Measurements from ENCODE around the gene STX19.
A peak's percentile ranks its signal among the peaks of the same experiment; 100 is the strongest.

STX19 gene

DNA sequence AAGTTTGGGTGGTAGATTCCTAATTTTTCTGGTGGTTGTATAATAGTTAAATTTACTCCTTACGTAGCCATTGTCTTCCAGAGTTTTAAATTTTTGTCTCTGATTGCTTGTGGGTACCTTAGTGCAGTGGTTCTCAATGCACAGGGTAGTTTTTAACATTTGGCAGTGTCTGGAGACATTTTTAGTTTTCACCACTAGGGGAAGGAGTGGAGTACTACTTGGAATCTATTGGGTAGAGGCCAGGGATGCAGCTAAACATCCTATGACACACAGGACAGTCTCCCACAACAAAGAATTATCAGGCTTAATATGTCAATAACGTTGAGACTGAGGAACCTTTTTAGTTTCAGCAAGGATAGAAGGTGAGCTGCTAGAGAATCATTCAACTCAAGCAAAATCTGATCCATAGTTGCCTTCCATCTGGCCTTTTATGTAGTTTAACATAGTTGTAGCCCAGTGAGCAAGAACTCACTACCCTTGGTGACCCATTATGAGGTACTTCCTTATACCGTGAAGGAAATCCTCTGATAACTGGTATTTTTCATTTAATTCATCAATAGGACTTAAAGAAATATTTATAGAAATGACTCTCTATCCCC is 8.6 kb upstream of the STX19 start:
- peak; percentile 70 for DNase-seq (ENCODE audit: low read depth)

DNA sequence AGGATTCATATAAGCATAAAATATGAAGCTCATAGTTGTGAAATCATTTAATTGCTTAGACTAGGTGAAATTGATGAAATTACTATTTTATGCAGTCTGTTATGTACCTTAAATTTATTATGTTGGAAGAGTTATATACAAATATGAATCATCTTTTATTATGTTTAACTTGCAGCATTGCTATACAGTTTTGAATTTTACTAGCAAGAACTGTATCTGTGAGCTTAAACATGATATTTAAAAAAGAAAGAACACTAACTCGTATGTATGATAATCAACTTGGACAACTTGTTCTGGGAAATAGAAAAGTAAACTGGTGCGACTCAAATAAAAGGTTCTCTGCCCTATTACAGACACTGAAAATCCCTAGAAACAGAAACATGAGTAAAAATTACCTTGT is 1.8 kb downstream of the STX19 start:
- no peak for DNase-seq (ENCODE audit: low read depth)

DNA sequence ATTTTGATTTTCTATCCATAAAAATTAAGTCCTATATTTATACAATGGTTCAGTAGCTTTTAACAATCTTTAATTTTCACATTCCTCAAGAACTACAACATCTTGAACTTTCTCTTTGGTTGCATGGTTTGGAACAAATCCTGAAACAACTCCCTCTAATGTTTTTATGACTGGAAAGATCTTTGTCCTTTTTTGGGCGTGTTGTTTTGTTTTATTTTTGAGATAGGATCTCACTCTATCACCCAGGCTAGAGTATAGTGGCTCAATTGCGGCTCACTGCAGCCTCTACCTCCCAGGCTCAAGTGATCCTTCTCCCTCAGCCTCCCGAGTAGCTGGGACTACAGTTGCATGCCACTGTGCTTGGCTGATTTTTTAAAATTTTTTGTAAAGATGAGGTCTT is 4.0 kb downstream of the STX19 start:
- DNase-seq (ENCODE audit: low read depth): peak; percentile 51

- DNase-seq (ENCODE audit: low read depth): no peak
Observed at GRCh38 chr3:94020293-94020692, 8.1 kb downstream of the STX19 start.

GRCh38 chr3:94019659-94020058 is 8.7 kb downstream of the STX19 start:
- no peak for DNase-seq (ENCODE audit: low read depth)

DNA sequence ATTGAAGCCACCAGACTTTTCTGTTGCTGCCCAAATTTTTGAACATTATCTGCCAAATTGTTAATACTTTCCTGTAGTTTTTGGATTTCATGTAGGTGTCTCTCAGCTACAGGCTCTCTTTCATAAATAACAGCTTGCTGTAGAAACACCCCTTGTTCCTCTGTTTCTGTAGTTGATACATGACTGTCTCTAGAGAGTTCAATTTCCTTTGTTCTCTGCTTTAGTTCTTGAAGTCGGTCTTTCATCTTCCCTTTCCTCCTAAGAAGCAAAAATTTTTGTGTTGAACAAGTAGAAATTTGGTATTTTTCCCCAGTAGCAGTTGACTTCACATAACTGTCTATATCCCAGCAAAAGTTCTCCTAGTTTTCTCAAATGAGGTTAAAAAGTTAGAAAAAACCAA is 13.4 kb downstream of the STX19 start:
- DNase-seq (ENCODE audit: low read depth): no peak

DNA sequence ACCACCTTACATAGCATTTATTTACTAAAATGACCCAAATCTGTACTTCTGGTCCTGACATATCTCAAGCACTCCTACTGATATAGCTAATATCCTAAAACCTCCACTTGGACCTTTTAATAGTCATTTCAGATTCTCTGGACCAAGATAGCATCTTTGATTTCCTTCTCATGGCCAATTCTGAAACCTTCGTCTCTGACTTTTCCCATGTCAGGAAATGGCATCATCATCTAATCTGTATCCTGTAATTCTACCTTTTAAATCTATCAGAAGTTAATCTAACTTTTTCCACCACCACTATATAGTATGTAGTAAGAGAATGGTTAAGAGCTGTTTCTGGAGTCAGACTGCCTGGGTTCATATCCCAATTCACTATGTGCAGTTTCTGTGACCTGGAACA is 16.2 kb downstream of the STX19 start:
- DNase-seq (ENCODE audit: low read depth): no peak

DNA sequence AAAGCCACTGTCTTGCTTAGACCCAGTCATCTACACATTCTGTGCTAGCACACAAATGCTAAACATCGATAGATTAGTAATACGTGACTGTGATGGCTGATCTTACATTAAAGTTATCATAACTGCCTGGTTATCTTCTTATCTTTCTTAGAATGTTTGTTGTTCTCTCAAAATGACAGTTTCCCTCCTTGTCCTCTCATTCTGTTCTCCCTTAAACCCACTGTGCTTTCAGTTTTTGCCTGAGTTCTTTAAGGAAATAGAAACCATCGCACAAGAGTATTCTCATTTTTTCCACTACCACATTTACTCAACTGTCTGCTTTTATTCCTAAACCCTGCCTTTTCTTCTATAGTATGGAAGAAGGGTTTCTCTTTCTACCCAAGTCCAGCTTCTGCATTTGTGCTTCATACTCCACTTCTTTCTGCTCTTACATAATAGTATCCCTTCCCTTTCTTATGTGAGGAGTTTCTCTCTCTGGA is 17.1 kb downstream of the STX19 start:
- DNase-seq (ENCODE audit: low read depth): no peak

GRCh38 chr3:94009608-94010007 is 18.8 kb downstream of the STX19 start:
- DNase-seq (ENCODE audit: low read depth): no peak

DNA sequence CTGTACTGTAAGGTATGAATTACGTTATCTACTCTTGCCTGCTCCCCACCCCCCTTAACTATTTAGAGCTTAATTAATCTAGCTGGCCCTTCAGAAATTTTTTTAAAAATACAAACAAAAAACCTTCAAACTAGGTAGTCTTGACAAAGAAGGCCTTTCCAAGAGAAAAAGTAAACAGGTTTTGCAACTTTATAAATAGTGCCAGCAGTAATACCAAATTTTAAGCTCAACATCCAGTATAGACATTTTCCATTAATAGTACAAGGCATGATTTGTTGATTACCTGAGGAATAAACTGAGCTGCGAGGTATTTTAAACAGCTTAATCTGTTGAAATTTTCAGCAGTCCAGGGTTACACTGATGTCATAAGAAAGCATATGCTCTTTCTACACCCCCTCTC is 20.1 kb downstream of the STX19 start:
- DNase-seq (ENCODE audit: low read depth): no peak

GRCh38 chr3:94004301-94004910 is 24.0 kb downstream of the STX19 start:
- DNase-seq (ENCODE audit: low read depth): peak; percentile 75

GRCh38 chr3:94001827-94002495 is 26.4 kb downstream of the STX19 start:
- DNase-seq (ENCODE audit: low read depth): no peak

DNA sequence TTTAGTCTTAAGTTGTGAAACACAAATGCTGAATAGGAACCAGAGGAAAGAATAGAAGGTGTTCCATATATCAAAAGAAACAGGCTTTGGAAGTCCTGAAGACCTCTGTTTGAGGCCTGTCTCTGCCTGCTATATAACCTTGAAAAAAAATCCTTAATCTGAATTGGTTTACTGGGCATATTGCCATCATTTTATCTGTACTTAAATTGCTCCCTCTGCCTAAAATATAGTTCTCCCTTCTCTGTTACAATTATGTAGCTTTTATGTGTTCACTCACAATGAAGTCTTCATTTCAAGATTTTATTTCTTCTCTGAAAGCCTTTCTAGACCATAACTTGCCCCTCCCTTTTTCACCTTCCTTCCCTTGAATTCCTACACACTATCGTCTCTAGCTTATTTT is 27.2 kb downstream of the STX19 start:
- DNase-seq (ENCODE audit: low read depth): no peak

- DNase-seq (ENCODE audit: low read depth): no peak
Observed at GRCh38 chr3:93994056-93994455, 34.3 kb downstream of the STX19 start.

DNA sequence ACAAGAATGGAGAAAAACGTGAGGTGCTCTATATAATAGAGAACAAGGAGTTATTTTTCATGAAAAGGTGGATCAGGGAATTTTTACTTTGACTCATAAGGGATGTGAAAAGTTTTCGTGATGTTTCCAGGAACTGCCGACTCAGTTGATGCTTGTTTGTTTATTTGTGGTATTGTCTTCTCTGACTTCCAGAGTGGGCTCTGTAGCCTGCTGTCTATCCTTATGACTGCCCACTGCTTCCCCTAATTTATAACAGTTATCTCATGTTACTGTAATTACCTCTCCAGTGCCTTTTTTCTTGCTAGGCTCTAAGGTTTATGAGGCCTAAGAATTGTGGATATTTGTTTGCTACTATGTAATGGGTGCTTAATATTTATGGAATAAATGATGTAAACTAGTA is 36.2 kb downstream of the STX19 start:
- DNase-seq (ENCODE audit: low read depth): no peak

GRCh38 chr3:93991631-93992030 is 36.8 kb downstream of the STX19 start:
- DNase-seq (ENCODE audit: low read depth): no peak

- peak; percentile 8 for DNase-seq (ENCODE audit: low read depth)
Observed at GRCh38 chr3:93989241-93989640, 39.2 kb downstream of the STX19 start.

DNA sequence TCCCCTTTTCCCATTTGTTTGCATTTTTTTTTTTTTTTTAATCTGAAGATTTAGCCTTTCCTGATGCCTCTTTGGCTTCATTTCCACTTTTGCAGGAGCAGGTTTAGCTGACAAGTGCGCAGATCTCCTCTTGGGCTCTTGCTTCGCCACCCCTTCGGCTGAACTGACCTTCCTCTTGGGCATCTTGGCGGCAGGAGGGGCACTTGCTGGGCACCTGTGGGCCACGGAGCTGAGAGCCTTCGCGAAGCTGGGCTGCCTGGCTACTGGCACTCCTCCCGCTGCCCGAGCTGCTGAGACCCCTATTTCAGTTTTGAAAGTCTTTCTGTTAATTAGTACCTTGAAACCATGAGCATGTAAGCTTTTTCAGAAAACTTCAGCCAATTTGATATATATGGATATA is 39.6 kb downstream of the STX19 start:
- no peak for DNase-seq (ENCODE audit: low read depth)

- DNase-seq (ENCODE audit: low read depth): peak; percentile 36
Observed at GRCh38 chr3:93988283-93988682, 40.1 kb downstream of the STX19 start.

- DNase-seq (ENCODE audit: low read depth): no peak
Observed at GRCh38 chr3:93984618-93985017, 43.8 kb downstream of the STX19 start.

GRCh38 chr3:93983408-93983807 is 45.0 kb downstream of the STX19 start:
- no peak for DNase-seq (ENCODE audit: low read depth)

DNA sequence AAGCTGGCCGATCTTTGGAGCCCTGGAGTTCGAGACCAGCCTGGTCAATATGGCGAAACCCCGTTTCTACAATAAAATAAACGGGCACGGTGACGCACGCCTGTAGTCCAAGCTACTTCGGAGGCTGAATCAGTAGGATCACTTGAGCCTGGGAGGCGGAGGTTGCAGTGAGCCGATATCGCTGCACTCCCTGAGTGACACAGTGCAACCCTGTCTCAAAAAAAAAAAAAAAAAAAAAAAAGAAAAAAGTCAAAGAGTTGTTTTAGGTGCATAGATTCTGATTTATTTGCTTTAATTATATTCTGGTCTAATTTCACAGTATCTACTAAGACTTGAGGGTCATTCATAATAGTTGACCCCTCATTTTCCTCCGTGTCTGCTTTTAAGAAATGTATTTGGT is 46.7 kb downstream of the STX19 start:
- no peak for DNase-seq (ENCODE audit: low read depth)

- peak; percentile 99 for DNase-seq (ENCODE audit: low read depth)
Observed at GRCh38 chr3:93979850-93980676, 48.3 kb downstream of the STX19 start, which contains the start of gene ARL13B. ARL13B (plus strand) TSS chr3:93980155; CDS start chr3:93980424, 269 bp downstream.

Data from EH (cell line).